WTC11 (cell line): ENCODE data around the gene EGLN2. TPM values are rescaled to one million over a fixed set of nuclear protein-coding genes. Genes with fewer than 3 reads are reported as not detected.

ENCODE experiments used
- ATAC-seq: fragments of 200-7000 bp; cut with Tn5 transposase; 2 replicates; pipeline ENCODE4 v1.10.0; 2021; ENCODE audit warnings: mild to moderate bottlenecking, moderate library complexity
- CTCF ChIA-PET: fragments of 300-600 bp; sonication (Branson Sonifier 250); formaldehyde crosslinking; loops from one replicate; lab custom pipeline; 2021; ENCODE audit warnings: antibody characterized with exemption; lab: Charles Lee
- POLR2A ChIA-PET: fragments of 350-600 bp; sonication (Branson Sonifier 250); formaldehyde crosslinking; loops from one replicate; lab custom pipeline; 2021; ENCODE audit warnings: antibody characterized with exemption; lab: Charles Lee
- DNase-seq: peaks from one replicate; pipeline ENCODE4 v3.0.0; 2021; ENCODE audit warnings: low spot score
- H3K27ac Mint-ChIP-seq: 2 replicates; pipeline ENCODE4 v1.8.0; 2021; ENCODE audit warnings: mixed read lengths
- H3K27me3 Mint-ChIP-seq: 2 replicates; pipeline ENCODE4 v1.8.0; 2021; ENCODE audit warnings: low read depth, mild to moderate bottlenecking, moderate library complexity, mixed read lengths
- H3K36me3 Mint-ChIP-seq: 2 replicates; pipeline ENCODE4 v1.8.0; 2021; ENCODE audit warnings: mixed read lengths
- H3K4me1 Mint-ChIP-seq: 2 replicates; pipeline ENCODE4 v1.8.0; 2022; ENCODE audit warnings: mixed read lengths
- H3K4me3 Mint-ChIP-seq: 2 replicates; pipeline ENCODE4 v1.8.0; 2021; ENCODE audit warnings: mild to moderate bottlenecking, moderate library complexity, mixed read lengths
- H3K9me3 Mint-ChIP-seq: 2 replicates; pipeline ENCODE4 v1.8.0; 2021; ENCODE audit warnings: mixed read lengths
- ATF1 ChIP-seq: sonication (generic); formaldehyde crosslinking; IDR thresholded peaks from 2 replicates; pipeline ENCODE4 v1.8.1; 2023; ENCODE audit warnings: mild to moderate bottlenecking, moderate library complexity, missing genetic modification reagents
- CREB1 ChIP-seq: sonication (generic); formaldehyde crosslinking; IDR thresholded peaks from 2 replicates; pipeline ENCODE4 v1.8.0; 2023; ENCODE audit warnings: mild to moderate bottlenecking, missing genetic modification reagents
- CREM ChIP-seq: sonication (generic); formaldehyde crosslinking; IDR thresholded peaks from 2 replicates; pipeline ENCODE4 v1.8.1; 2022; ENCODE audit warnings: mild to moderate bottlenecking, missing genetic modification reagents, moderate library complexity
- ETV6 ChIP-seq: sonication (generic); formaldehyde crosslinking; IDR thresholded peaks from 2 replicates; pipeline ENCODE4 v1.8.1; 2022; ENCODE audit warnings: mild to moderate bottlenecking, missing genetic modification reagents
- FOXP1 ChIP-seq: sonication (generic); formaldehyde crosslinking; IDR thresholded peaks from 2 replicates; pipeline ENCODE4 v1.8.0; 2022; ENCODE audit warnings: missing genetic modification reagents, mild to moderate bottlenecking, moderate library complexity, borderline replicate concordance
- GTF2I ChIP-seq: fragments of 250-450 bp; sonication (Bioruptor Pico); conservative IDR thresholded peaks from 2 replicates; pipeline ENCODE4 v1.4.0; 2021; ENCODE audit warnings: mild to moderate bottlenecking
- HMGA2 ChIP-seq: fragments of 250-450 bp; sonication (Bioruptor Pico); IDR thresholded peaks from 2 replicates; pipeline ENCODE4 v1.4.0; 2021; ENCODE audit warnings: mild to moderate bottlenecking, moderate library complexity
- JUN ChIP-seq: sonication (generic); formaldehyde crosslinking; IDR thresholded peaks from 2 replicates; pipeline ENCODE4 v1.8.0; 2023; ENCODE audit warnings: mild to moderate bottlenecking, missing genetic modification reagents
- KAT7 ChIP-seq: sonication (generic); formaldehyde crosslinking; IDR thresholded peaks from 2 replicates; pipeline ENCODE4 v1.8.1; 2023; ENCODE audit warnings: missing genetic modification reagents, mild to moderate bottlenecking, borderline replicate concordance
- NFE2L1 ChIP-seq: sonication (generic); formaldehyde crosslinking; IDR thresholded peaks from 2 replicates; pipeline ENCODE4 v1.8.1; 2023; ENCODE audit warnings: missing genetic modification reagents
- NR2C2 ChIP-seq: sonication (generic); formaldehyde crosslinking; IDR thresholded peaks from 2 replicates; pipeline ENCODE4 v1.8.0; 2022; ENCODE audit warnings: mild to moderate bottlenecking, missing genetic modification reagents
- NR3C1 ChIP-seq: sonication (generic); formaldehyde crosslinking; conservative IDR thresholded peaks from 2 replicates; pipeline ENCODE4 v1.8.1; 2023; ENCODE audit warnings: low read depth, mild to moderate bottlenecking, missing genetic modification reagents
- OVOL2 ChIP-seq: fragments of 250-450 bp; sonication (Bioruptor Pico); IDR thresholded peaks from 2 replicates; pipeline ENCODE4 v1.9.0; 2021; ENCODE audit warnings: mild to moderate bottlenecking, borderline replicate concordance
- PRRX2 ChIP-seq: fragments of 250-450 bp; sonication (Bioruptor Pico); IDR thresholded peaks from 2 replicates; pipeline ENCODE4 v1.8.0; 2021; ENCODE audit warnings: mild to moderate bottlenecking
- RELA ChIP-seq: sonication (generic); formaldehyde crosslinking; IDR thresholded peaks from 2 replicates; pipeline ENCODE4 v1.8.1; 2022; ENCODE audit warnings: missing genetic modification reagents, mild to moderate bottlenecking, borderline replicate concordance
- SMAD3 ChIP-seq: sonication (generic); formaldehyde crosslinking; IDR thresholded peaks from 2 replicates; pipeline ENCODE4 v1.8.0; 2022; ENCODE audit warnings: missing genetic modification reagents, mild to moderate bottlenecking, borderline replicate concordance
- TEAD4 ChIP-seq: sonication (generic); formaldehyde crosslinking; IDR thresholded peaks from 2 replicates; pipeline ENCODE4 v1.8.0; 2022; ENCODE audit warnings: mild to moderate bottlenecking, missing genetic modification reagents
- TP53 ChIP-seq: sonication (generic); formaldehyde crosslinking; IDR thresholded peaks from 2 replicates; pipeline ENCODE4 v1.8.1; 2023; ENCODE audit warnings: mild to moderate bottlenecking, missing genetic modification reagents
- ZNF219 ChIP-seq: sonication (generic); formaldehyde crosslinking; IDR thresholded peaks from 2 replicates; pipeline ENCODE4 v1.8.0; 2023; ENCODE audit warnings: missing genetic modification reagents, mild to moderate bottlenecking, borderline replicate concordance
- ZNF232 ChIP-seq: sonication (generic); formaldehyde crosslinking; IDR thresholded peaks from 2 replicates; pipeline ENCODE4 v1.8.0; 2022; ENCODE audit warnings: mild to moderate bottlenecking, missing genetic modification reagents
- total RNA-seq: library from RNA; stranded (reverse); gene quantifications from 3 replicates; pipeline ENCODE4 v1.2.3, GENCODE V29; 2021
- TF ChIP-seq, protein P1 (sequence below): fragments of 200-600 bp; IDR thresholded peaks from 2 replicates; pipeline ENCODE4 v1.8.0; 2022; ENCODE audit warnings: antibody characterized with exemption
- TF ChIP-seq, protein P2 (sequence below): sonication (generic); formaldehyde crosslinking; IDR thresholded peaks from 2 replicates; pipeline ENCODE4 v1.8.1; 2023; ENCODE audit warnings: mild to moderate bottlenecking, missing genetic modification reagents
- TF ChIP-seq, protein P3 (sequence below): fragments of 250-450 bp; sonication (Bioruptor Pico); IDR thresholded peaks from 2 replicates; pipeline ENCODE4 v1.9.0; 2021; ENCODE audit warnings: mild to moderate bottlenecking
- TF ChIP-seq, protein P4 (sequence below): sonication (generic); formaldehyde crosslinking; IDR thresholded peaks from 2 replicates; pipeline ENCODE4 v1.8.1; 2023; ENCODE audit warnings: mild to moderate bottlenecking, missing genetic modification reagents, borderline replicate concordance

The EGLN2 gene
- total RNA-seq, 1 experiment from 2014 or later = 102 TPM

DNA sequence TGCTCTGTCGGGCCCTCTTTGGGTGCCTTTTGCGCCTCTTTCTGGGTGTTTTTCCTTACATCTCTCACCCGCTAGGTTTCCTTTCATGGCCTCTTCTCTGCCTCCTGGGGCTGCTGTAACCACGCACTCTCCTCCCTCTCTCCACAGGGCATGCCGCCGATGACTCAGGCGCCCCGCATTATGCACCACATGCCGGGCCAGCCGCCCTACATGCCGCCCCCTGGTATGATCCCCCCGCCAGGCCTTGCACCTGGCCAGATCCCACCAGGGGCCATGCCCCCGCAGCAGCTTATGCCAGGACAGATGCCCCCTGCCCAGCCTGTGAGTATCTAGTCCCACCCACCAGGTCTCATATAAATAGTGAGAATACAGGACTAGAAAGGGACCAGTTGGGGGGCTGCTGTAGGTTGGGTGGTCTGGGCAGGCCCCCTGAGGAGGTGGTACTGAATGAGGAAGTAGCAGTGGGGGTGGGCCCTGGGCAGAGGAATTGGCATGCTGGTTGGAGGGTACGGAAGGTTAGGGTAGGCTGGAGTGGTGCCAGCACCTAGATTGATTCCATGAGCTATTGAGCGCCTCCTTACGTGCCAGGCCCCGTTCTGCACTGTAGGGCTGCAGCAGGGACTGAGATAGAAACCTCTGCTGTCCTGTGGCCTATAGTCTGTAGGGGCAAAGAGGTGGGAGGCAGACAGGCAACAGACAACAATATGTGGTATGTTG lies 36.1 kb upstream of the EGLN2 start:
- H3K4me3 Mint-ChIP-seq = no peak overlapping the region
- ATAC-seq (no peak), DNase-seq (no peak)
- ChIA-PET POLR2A (interaction anchor here (0.7 kb wide), 1 partner anchor 100 kb away, joined by 4 read pairs; no protein-coding TSS in a partner anchor), CTCF (no interaction called here)
- TF ChIP-seq ZNF232 (CRISPR knock-in tag) (no peak), ZNF219 (CRISPR knock-in tag) (no peak), ATF1 (CRISPR knock-in tag) (no peak), RELA (CRISPR knock-in tag) (no peak), PRRX2 (CRISPR knock-in tag) (no peak), NR3C1 (CRISPR knock-in tag) (no peak), FOXP1 (CRISPR knock-in tag) (no peak)
- no peaks in the 10 kb centered on the region for H3K27me3 Mint-ChIP-seq
- H3K36me3 Mint-ChIP-seq = peaks cover 72% of the 10 kb centered on the region
- H3K9me3 Mint-ChIP-seq = no peaks in the 10 kb centered on the region
- H3K4me1 Mint-ChIP-seq = no peaks in the 10 kb centered on the region
- no peak overlapping the region for H3K27ac Mint-ChIP-seq

DNA sequence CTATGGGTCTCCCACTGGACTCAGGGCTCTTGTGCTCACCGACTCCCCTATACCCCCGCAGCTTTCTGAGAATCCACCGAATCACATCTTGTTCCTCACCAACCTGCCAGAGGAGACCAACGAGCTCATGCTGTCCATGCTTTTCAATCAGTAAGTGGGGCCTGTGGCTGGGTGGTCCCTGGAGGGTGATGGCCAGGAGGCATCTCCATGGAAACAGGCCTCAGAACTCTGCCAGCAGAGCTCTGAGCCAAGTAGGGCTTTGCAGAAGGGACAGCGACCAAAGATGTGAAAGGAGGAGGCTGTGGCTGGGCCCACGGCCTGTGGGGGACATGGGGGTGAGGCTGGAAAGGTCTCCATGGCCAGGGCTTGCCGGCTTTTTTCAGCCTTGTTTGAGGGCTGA lies 35.5 kb upstream of the EGLN2 start:
- TF ChIP-seq ETV6 (CRISPR knock-in tag) (no peak), OVOL2 (CRISPR knock-in tag) (no peak), CREB1 (no peak), CREM (no peak), SMAD3 (no peak)
- TF ChIP-seq, protein P1, sequence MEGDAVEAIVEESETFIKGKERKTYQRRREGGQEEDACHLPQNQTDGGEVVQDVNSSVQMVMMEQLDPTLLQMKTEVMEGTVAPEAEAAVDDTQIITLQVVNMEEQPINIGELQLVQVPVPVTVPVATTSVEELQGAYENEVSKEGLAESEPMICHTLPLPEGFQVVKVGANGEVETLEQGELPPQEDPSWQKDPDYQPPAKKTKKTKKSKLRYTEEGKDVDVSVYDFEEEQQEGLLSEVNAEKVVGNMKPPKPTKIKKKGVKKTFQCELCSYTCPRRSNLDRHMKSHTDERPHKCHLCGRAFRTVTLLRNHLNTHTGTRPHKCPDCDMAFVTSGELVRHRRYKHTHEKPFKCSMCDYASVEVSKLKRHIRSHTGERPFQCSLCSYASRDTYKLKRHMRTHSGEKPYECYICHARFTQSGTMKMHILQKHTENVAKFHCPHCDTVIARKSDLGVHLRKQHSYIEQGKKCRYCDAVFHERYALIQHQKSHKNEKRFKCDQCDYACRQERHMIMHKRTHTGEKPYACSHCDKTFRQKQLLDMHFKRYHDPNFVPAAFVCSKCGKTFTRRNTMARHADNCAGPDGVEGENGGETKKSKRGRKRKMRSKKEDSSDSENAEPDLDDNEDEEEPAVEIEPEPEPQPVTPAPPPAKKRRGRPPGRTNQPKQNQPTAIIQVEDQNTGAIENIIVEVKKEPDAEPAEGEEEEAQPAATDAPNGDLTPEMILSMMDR = no peak
- no peak for ATAC-seq
- no peak for DNase-seq
- POLR2A ChIA-PET = interaction anchor here (0.7 kb wide), 1 partner anchor 100 kb away, joined by 4 read pairs; no protein-coding TSS in a partner anchor
- no peak overlapping the region for H3K27ac Mint-ChIP-seq
- no peaks in the 10 kb centered on the region for H3K9me3 Mint-ChIP-seq
- no peaks in the 10 kb centered on the region for H3K4me1 Mint-ChIP-seq
- no peaks in the 10 kb centered on the region for H3K27me3 Mint-ChIP-seq
- no peak overlapping the region for H3K4me3 Mint-ChIP-seq
- CTCF ChIA-PET = no interaction called here
- H3K36me3 Mint-ChIP-seq = peaks cover 67% of the 10 kb centered on the region

DNA sequence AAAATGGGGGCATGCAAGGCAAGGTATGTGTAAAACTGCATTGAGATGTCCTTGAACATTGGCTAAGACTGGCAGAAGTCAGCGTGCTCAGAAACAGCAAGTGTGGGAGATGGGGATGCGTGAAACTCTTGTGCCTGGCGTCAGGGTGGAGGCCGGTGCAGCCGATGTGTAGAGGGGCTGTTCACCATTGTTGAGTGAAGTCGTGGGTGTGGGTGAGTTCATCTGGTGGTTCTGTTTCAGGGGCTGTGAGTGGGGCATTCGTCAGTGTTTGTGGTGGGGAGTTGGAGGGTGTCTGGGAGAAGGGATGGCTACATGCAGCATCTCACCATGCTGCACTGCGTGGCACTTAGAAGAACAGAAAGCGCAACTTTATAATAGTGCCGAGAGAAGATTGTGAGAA lies 35.0 kb upstream of the EGLN2 start:
- Mint-ChIP-seq H3K36me3 (peaks cover 65% of the 10 kb centered on the region), H3K27me3 (no peaks in the 10 kb centered on the region), H3K27ac (no peak overlapping the region), H3K9me3 (no peaks in the 10 kb centered on the region), H3K4me1 (no peaks in the 10 kb centered on the region), H3K4me3 (no peak overlapping the region)
- CTCF ChIA-PET = no interaction called here
- DNase-seq (no peak), ATAC-seq (no peak)
- POLR2A ChIA-PET = no interaction called here
- no peak for TF ChIP-seq HMGA2 (CRISPR knock-in tag)
- TF ChIP-seq, protein P2, sequence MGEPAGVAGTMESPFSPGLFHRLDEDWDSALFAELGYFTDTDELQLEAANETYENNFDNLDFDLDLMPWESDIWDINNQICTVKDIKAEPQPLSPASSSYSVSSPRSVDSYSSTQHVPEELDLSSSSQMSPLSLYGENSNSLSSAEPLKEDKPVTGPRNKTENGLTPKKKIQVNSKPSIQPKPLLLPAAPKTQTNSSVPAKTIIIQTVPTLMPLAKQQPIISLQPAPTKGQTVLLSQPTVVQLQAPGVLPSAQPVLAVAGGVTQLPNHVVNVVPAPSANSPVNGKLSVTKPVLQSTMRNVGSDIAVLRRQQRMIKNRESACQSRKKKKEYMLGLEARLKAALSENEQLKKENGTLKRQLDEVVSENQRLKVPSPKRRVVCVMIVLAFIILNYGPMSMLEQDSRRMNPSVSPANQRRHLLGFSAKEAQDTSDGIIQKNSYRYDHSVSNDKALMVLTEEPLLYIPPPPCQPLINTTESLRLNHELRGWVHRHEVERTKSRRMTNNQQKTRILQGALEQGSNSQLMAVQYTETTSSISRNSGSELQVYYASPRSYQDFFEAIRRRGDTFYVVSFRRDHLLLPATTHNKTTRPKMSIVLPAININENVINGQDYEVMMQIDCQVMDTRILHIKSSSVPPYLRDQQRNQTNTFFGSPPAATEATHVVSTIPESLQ (CRISPR knock-in tag) = no peak
- TF ChIP-seq TEAD4 (CRISPR knock-in tag) = no peak
- no peak for TF ChIP-seq KAT7 (CRISPR knock-in tag)
- TF ChIP-seq GTF2I (CRISPR knock-in tag) = no peak
- no peak for TF ChIP-seq NR2C2 (CRISPR knock-in tag)
- no peak for TF ChIP-seq NFE2L1
- no peak for TF ChIP-seq JUN
- TF ChIP-seq, protein P3, sequence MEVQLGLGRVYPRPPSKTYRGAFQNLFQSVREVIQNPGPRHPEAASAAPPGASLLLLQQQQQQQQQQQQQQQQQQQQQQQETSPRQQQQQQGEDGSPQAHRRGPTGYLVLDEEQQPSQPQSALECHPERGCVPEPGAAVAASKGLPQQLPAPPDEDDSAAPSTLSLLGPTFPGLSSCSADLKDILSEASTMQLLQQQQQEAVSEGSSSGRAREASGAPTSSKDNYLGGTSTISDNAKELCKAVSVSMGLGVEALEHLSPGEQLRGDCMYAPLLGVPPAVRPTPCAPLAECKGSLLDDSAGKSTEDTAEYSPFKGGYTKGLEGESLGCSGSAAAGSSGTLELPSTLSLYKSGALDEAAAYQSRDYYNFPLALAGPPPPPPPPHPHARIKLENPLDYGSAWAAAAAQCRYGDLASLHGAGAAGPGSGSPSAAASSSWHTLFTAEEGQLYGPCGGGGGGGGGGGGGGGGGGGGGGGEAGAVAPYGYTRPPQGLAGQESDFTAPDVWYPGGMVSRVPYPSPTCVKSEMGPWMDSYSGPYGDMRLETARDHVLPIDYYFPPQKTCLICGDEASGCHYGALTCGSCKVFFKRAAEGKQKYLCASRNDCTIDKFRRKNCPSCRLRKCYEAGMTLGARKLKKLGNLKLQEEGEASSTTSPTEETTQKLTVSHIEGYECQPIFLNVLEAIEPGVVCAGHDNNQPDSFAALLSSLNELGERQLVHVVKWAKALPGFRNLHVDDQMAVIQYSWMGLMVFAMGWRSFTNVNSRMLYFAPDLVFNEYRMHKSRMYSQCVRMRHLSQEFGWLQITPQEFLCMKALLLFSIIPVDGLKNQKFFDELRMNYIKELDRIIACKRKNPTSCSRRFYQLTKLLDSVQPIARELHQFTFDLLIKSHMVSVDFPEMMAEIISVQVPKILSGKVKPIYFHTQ (CRISPR knock-in tag) = no peak
- no peak for TF ChIP-seq RELA (CRISPR knock-in tag)
- TF ChIP-seq TP53 = no peak
- TF ChIP-seq, protein P4, sequence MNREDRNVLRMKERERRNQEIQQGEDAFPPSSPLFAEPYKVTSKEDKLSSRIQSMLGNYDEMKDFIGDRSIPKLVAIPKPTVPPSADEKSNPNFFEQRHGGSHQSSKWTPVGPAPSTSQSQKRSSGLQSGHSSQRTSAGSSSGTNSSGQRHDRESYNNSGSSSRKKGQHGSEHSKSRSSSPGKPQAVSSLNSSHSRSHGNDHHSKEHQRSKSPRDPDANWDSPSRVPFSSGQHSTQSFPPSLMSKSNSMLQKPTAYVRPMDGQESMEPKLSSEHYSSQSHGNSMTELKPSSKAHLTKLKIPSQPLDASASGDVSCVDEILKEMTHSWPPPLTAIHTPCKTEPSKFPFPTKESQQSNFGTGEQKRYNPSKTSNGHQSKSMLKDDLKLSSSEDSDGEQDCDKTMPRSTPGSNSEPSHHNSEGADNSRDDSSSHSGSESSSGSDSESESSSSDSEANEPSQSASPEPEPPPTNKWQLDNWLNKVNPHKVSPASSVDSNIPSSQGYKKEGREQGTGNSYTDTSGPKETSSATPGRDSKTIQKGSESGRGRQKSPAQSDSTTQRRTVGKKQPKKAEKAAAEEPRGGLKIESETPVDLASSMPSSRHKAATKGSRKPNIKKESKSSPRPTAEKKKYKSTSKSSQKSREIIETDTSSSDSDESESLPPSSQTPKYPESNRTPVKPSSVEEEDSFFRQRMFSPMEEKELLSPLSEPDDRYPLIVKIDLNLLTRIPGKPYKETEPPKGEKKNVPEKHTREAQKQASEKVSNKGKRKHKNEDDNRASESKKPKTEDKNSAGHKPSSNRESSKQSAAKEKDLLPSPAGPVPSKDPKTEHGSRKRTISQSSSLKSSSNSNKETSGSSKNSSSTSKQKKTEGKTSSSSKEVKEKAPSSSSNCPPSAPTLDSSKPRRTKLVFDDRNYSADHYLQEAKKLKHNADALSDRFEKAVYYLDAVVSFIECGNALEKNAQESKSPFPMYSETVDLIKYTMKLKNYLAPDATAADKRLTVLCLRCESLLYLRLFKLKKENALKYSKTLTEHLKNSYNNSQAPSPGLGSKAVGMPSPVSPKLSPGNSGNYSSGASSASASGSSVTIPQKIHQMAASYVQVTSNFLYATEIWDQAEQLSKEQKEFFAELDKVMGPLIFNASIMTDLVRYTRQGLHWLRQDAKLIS (CRISPR knock-in tag) = no peak
